GM21367 (cell line): ENCODE data around the gene CLTRN.
"Not testable (repeated sequence)": the region's sequence is repeated elsewhere in the genome, so short reads cannot be mapped to it uniquely, and the experiment has no call there.

Experiments used
- ATAC-seq: cut with Tn5 transposase; IDR thresholded peaks from one replicate; pipeline ENCODE4 v1.9.1; 2021; ENCODE audit not compliant: unreplicated experiment

Gene CLTRN

GRCh38 chrX:15653961-15654360 lies 10.6 kb downstream of the CLTRN start:
- no peak for ATAC-seq

- ATAC-seq: not testable (repeated sequence)
Observed at GRCh38 chrX:15647510-15647909, 17.1 kb downstream of the CLTRN start.

- ATAC-seq: no peak
Observed at GRCh38 chrX:15646543-15646942, 18.1 kb downstream of the CLTRN start.

GRCh38 chrX:15646031-15646430 lies 18.6 kb downstream of the CLTRN start:
- no peak for ATAC-seq

- ATAC-seq: no peak
Observed at GRCh38 chrX:15645266-15645665, 19.3 kb downstream of the CLTRN start.

GRCh38 chrX:15644560-15644872 lies 20.1 kb downstream of the CLTRN start:
- no peak for ATAC-seq

- no peak for ATAC-seq
Observed at GRCh38 chrX:15643786-15644559, 20.6 kb downstream of the CLTRN start.

GRCh38 chrX:15631637-15632036 lies 33.0 kb downstream of the CLTRN start:
- no peak for ATAC-seq

GRCh38 chrX:15623054-15623453 lies 41.6 kb downstream of the CLTRN start:
- ATAC-seq: no peak

- ATAC-seq: no peak
Observed at GRCh38 chrX:15619053-15619755, 45.4 kb downstream of the CLTRN start.

- ATAC-seq: no peak
Observed at GRCh38 chrX:15617111-15617510, 47.5 kb downstream of the CLTRN start.

GRCh38 chrX:15616531-15616930 lies 48.1 kb downstream of the CLTRN start:
- no peak for ATAC-seq

GRCh38 chrX:15607067-15607466 lies 57.5 kb downstream of the CLTRN start:
- ATAC-seq: no peak

GRCh38 chrX:15606136-15606535 lies 58.5 kb downstream of the CLTRN start:
- ATAC-seq: no peak

- ATAC-seq: no peak
Observed at GRCh38 chrX:15605226-15605625, 59.4 kb downstream of the CLTRN start.

GRCh38 chrX:15602761-15603160 lies 61.8 kb downstream of the CLTRN start:
- no peak for ATAC-seq

GRCh38 chrX:15601932-15602331 lies 62.7 kb downstream of the CLTRN start:
- no peak for ATAC-seq

GRCh38 chrX:15600745-15601144 lies 63.9 kb downstream of the CLTRN start, which contains the start of gene ACE2:
Gene ACE2, minus strand, starts transcription at chrX:15600960. Its CDS starts 49 bp downstream, at chrX:15600911.
- ATAC-seq: no peak

GRCh38 chrX:15600049-15600448 lies 64.6 kb downstream of the CLTRN start:
- no peak for ATAC-seq

GRCh38 chrX:15599461-15599860 lies 65.1 kb downstream of the CLTRN start:
- ATAC-seq: no peak

- no peak for ATAC-seq
Observed at GRCh38 chrX:15598026-15598425, 66.6 kb downstream of the CLTRN start.

- no peak for ATAC-seq
Observed at GRCh38 chrX:15594371-15594770, 70.2 kb downstream of the CLTRN start.
